ENCODE measurements around the gene ATP10A.

The ATP10A gene

GRCh38 chr15:25677719-25678499 is 185.2 kb downstream of the ATP10A start:
- DNase-seq (ENCODE audit: low spot score), result no peak

- no peak for DNase-seq (ENCODE audit: low spot score)
These were observed 187.1 kb downstream of the ATP10A start for GRCh38 chr15:25676070-25676469.

GRCh38 chr15:25675396-25675795 is 187.7 kb downstream of the ATP10A start:
- DNase-seq (ENCODE audit: low spot score), result no peak

GRCh38 chr15:25674913-25675312 is 188.2 kb downstream of the ATP10A start:
- DNase-seq (ENCODE audit: low spot score), result no peak

DNA sequence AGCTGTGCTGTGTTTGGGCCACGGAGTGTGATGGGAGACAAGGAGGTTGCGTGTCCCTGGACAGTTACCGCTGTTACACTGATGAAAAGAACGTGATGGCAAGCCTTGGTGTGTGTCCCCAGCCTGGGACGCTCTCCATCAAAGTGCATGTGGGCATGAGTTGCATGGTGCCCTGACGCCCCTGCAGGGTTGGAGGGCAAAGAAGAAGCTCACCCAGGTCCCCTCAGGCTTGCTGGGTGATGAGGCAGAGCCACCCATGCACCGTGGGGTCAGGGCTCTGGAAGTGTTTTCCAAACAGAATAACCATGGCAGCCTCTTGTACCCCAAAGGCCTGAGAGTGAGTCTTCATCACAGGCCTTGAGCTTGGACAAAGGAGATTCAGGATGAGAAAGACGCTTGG is 189.2 kb downstream of the ATP10A start:
- no peak for DNase-seq (ENCODE audit: low spot score)

GRCh38 chr15:25673351-25673750 is 189.8 kb downstream of the ATP10A start:
- no peak for DNase-seq (ENCODE audit: low spot score)

DNA sequence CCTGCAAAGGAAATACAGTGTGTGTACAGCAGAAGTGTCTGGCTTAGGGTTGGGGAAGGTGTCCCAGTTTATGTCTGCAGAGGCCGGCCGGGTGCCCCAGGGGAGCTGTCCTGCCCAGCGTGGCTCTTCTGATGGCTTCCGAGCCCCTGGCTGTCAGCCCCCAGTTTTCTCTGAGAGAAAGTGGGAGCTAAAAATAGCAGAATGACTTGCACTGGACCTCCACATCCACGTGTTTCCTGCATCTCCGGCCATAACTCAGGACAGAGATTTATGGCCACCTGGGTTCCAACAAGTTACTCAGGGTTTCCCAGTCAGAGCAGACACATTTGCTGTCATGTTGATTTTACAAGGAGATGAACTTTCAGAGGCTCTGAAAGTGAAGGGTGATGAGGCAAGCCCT is 192.0 kb downstream of the ATP10A start:
- no peak for DNase-seq (ENCODE audit: low spot score)

DNA sequence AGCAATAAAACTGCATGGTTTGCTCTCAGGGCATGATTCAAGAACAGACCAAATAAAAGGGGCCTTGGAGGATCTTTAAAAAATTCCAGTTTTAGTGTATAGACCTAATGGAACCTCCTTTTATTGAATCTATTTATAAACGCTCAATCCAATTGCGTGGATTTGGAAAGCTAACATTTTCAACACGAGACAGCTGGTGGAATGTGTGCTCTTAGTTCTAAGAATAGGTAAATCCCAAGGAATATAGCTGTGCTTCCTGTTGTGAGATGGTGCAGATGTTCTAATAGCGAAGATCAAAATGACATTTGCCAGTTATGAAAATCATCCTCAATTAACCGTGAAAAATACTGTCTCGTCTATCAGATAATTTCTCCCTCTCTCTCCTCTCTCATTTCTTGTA is 192.5 kb downstream of the ATP10A start:
- no peak for DNase-seq (ENCODE audit: low spot score)

DNA sequence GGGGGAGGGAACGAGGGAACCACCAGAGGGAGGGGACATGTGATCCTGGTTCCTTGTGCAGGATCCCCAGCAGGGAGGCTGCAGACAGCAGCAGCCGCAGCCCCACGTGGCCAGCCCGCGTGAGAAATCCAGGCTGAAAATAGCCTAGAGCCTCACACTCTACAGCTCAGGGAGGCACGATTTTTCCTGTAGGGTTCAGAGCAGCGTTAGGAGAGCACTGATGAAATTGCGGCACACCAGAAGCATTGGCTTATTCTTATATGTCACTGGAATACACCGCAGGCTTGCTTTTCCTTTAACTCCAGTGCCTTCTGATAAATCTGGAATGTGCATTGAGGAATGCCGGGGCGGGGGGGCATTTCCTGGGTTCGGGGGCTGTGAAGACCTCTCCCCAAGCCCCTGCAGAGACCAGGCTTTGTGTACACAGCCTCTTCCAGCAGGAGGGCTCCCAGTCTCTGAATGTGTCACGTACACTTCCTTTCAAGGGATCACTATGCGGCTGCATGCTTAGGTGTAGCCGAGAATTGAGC is 193.0 kb downstream of the ATP10A start:
- DNase-seq (ENCODE audit: low spot score), result peak; percentile 74

GRCh38 chr15:25668901-25669300 is 194.2 kb downstream of the ATP10A start:
- no peak for DNase-seq (ENCODE audit: low spot score)

- DNase-seq (ENCODE audit: low spot score), result no peak
These were observed 194.8 kb downstream of the ATP10A start for GRCh38 chr15:25668236-25668795.

GRCh38 chr15:25667829-25668228 is 195.3 kb downstream of the ATP10A start:
- DNase-seq (ENCODE audit: low spot score), result no peak

DNA sequence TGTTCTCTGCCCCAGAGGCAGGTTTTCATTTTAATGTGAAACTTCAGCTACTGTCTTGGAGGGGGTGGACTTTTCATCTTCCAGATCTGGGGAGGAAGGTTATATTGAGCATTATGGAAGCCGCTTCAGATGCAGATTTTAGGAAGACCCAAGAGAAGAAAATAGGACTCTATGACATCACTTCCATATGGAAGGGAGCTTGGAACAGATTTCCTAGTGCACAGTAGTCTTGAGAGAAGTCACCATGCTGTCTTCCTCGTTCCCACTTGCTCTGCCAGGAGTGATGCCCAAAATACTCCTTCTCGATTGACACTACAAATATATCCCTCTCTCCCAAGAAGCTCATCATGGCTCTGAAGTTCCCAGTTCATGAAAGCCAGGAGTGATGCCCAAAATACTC is 197.2 kb downstream of the ATP10A start:
- no peak for DNase-seq (ENCODE audit: low spot score)

DNA sequence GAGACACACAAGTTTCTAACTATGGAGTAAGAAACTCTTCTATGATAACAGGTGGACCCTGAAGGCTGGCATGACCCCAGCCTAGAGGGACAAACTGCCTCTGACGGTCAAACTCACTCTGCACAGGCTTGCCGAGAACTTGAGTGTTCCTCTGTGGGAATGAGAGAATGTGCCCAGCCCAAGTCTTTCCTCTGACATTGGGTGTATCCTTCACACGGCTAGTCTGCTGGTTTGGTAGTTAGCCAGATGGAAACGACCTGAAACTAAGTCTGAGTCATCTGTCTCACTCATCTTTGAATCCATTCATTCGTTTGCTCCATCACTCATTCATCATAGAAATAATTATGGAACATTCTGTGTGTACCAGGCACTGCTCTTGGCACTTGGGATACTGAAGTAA is 198.4 kb downstream of the ATP10A start:
- no peak for DNase-seq (ENCODE audit: low spot score)

- DNase-seq (ENCODE audit: low spot score), result no peak
These were observed 199.6 kb downstream of the ATP10A start for GRCh38 chr15:25663515-25663914.

DNA sequence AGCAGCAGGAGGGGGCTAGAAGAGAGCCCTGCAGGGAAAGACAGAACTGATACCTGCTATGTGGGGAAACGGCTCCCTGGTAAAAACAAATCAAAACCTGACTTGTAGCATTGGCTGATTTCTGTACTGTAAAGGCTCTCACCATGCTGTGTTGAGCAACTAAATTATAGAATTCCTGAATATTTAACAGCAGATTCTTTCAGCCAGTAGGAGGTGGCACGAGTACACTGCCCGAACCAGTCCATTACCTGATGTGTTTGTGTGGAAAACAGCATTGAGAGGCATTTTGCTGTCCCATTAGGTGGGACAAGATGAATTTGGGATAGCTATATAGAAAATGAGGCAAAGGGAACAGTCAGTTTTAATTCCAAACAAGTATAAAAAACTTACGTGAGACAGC is 201.2 kb downstream of the ATP10A start:
- no peak for DNase-seq (ENCODE audit: low spot score)

GRCh38 chr15:25659251-25659650 is 203.9 kb downstream of the ATP10A start:
- no peak for DNase-seq (ENCODE audit: low spot score)

DNA sequence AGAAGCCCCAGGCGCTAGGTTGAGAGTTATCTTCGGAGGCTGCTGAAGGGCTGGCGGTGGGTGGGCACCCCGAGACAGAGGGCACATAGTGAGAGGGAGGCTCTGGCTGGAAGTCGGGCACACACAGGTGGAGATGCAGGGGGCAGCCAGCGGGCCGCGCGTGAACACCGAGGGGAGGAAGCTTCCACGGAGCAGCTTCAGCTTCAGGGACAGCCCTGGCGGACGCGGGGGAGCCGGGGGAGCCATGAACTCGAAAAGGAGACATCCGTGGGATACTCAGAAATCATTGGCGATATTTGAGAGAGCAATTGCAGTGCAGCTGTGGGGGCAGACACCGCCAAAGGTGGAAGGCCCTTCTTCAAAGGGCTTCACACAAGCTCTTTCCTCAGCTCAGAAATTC is 204.6 kb downstream of the ATP10A start:
- DNase-seq (ENCODE audit: low spot score), result no peak

GRCh38 chr15:25655207-25655948 is 207.7 kb downstream of the ATP10A start:
- DNase-seq (ENCODE audit: low spot score), result no peak

DNA sequence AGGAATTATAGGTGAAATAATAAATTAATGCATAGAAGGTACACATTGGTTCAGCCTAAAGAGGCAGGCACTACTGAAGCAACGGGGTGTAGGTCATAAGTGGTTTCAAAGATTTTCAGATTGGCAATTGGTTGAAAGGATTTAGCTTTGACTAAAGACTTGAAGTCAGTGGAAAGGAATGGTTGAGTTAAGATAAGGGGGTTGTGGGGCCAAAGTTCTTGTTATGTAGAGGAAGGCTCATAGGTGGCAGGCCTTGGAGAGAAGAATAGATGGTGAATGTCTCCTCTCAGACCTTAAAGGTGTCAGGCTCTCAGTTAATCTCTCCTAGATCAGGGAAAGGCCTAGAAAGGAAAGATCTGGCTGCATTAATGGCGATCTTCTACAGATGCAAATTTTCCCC is 209.8 kb downstream of the ATP10A start:
- no peak for DNase-seq (ENCODE audit: low spot score)

GRCh38 chr15:25652704-25653103 is 210.4 kb downstream of the ATP10A start:
- DNase-seq (ENCODE audit: low spot score), result no peak

GRCh38 chr15:25649390-25649789 is 213.7 kb downstream of the ATP10A start:
- DNase-seq (ENCODE audit: low spot score), result no peak

DNA sequence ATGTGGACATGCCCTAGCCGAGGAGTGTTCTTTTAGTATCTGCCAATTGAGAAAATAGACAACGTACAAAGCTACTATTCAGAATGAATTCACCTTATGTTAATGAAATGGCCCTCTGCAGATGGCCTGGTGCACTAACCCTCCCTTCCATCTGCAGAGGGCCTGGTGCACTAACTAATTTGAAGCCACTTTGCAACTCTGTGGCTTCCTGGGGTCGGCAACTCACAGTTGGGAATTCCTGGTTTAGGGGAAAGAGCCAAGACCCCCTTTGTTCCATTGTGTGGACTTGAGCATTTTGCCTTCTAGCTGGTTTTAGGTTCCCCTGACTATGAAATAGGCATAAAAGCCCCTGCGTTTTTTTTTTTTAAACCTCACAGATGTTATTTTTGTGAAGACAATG is 220.0 kb downstream of the ATP10A start:
- no peak for DNase-seq (ENCODE audit: low spot score)

Data from ecto neural progenitor cell (in vitro differentiated cells).